ENCODE results near the gene KCNG2.

Gene KCNG2

DNA sequence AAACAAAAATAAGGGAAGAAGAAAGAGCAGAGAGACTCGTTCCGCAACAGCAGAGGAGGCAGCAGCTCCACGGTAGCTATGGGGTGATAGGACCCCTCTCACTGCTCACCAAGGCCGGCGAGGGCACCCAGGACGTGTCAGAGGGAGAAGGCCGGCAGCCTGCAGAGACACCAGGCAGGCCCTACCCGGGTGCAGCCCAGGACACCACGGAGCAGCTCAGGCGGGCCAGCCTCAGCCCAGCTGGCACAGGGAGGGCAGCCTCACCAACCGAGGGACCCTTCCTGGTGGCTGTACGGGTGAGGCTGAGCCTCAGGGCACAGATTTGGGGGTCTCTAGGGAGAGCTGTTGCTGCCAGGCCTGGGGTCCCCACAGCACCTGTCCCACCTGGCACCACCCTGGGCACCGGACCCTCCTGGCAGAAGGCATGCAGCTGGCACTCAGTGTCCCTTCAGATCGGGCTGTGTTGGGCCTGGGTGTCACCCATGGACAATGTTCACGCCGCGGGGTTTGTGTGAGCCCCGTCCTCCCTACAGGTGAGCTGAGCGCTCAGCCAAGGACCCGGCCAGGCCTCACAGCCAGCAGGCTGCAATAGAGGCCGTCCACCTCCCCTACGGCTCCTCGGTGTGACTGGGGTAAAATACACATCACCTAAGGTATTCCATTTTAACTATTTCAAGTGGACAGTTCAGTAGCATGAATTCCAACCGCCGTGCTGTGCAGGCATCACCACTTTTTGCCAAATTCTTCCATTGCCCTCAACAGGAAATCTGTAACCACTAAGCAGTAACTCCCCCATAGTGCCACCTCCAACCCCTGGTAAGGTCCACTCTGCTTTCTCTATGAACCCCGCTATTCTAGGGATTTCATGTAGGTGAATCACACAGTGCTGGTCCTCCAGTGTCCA is 21.6 kb downstream of the KCNG2 start:
- no peaks in the 10 kb centered on the region for H3K27me3 ChIP-seq (ENCODE audit: insufficient read depth, low read length, poor library complexity)
- no peak overlapping the region for H3K27ac ChIP-seq (ENCODE audit: low read depth, low read length)
- no peak overlapping the region for H3K18ac ChIP-seq (ENCODE audit: low read length)
- H3K36me3 ChIP-seq (ENCODE audit: control insufficient read depth, insufficient read depth, low read length): no peaks in the 10 kb centered on the region
- no peak overlapping the region for H2BK5ac ChIP-seq (ENCODE audit: low read length)
- H4K5ac ChIP-seq (ENCODE audit: low read length): no peak overlapping the region
- H3K23ac ChIP-seq (ENCODE audit: low read length): no peak overlapping the region
- no peaks in the 10 kb centered on the region for H3K4me1 ChIP-seq (ENCODE audit: control insufficient read depth, low read depth, low read length)
- H3K9ac ChIP-seq (ENCODE audit: low read length): no peak overlapping the region
- WGBS (ENCODE audit: extremely low coverage, insufficient coverage, low lambda C conversion rate): no CpG with 5 or more reads among the region's 26 CpGs
- H3K79me2 ChIP-seq (ENCODE audit: control insufficient read depth, insufficient read depth, low read length): no peaks in the 10 kb centered on the region
- no peak overlapping the region for H2BK15ac ChIP-seq (replicated peaks; ENCODE audit: low read depth)
- H2BK120ac ChIP-seq (ENCODE audit: low read depth, low read length): no peak overlapping the region
- H2AK5ac ChIP-seq (ENCODE audit: low read length): no peak overlapping the region
- H4K8ac ChIP-seq (ENCODE audit: low read depth, low read length): no peak overlapping the region
- no peak overlapping the region for H3K56ac ChIP-seq (ENCODE audit: low read length)
- H3K4me3 ChIP-seq (ENCODE audit: low read length): no peak overlapping the region
- no peak overlapping the region for H3K4me2 ChIP-seq (ENCODE audit: low read length)
- DNase-seq: no peak
- H3K79me1 ChIP-seq (ENCODE audit: low read length): no peaks in the 10 kb centered on the region
- no peak overlapping the region for H3K4ac ChIP-seq (ENCODE audit: low read depth, low read length)

DNA sequence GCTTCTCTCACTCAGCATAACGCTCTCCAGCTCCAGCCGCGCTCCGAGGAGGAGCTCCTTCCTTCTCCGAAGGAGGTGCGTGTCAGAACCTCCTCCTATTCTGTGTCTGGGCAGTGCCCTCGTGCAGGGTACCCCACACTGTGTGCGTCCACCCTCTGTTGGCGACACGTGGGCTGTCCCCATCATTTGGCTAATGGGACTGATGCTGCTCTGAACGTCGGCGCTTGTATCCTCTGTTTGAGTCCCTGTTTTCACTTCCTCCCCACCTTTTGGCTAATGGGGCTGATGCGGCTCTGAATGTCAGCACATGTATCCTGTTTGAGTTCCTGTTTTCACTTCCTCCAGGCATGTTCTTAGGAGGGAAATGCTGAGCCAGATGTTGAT is 22.2 kb downstream of the KCNG2 start:
- no peak for DNase-seq
- Histone ChIP-seq H3K56ac (ENCODE audit: low read length) (no peak overlapping the region), H4K5ac (ENCODE audit: low read length) (no peak overlapping the region), H3K4me3 (ENCODE audit: low read length) (no peak overlapping the region), H3K79me2 (ENCODE audit: control insufficient read depth, insufficient read depth, low read length) (no peaks in the 10 kb centered on the region), H4K8ac (ENCODE audit: low read depth, low read length) (no peak overlapping the region), H3K18ac (ENCODE audit: low read length) (no peak overlapping the region), H3K9ac (ENCODE audit: low read length) (no peak overlapping the region), H3K27ac (ENCODE audit: low read depth, low read length) (no peak overlapping the region), H3K79me1 (ENCODE audit: low read length) (no peaks in the 10 kb centered on the region), H2BK120ac (ENCODE audit: low read depth, low read length) (no peak overlapping the region), H3K27me3 (ENCODE audit: insufficient read depth, low read length, poor library complexity) (no peaks in the 10 kb centered on the region), H2AK5ac (ENCODE audit: low read length) (no peak overlapping the region), H3K36me3 (ENCODE audit: control insufficient read depth, insufficient read depth, low read length) (no peaks in the 10 kb centered on the region), H3K4me2 (ENCODE audit: low read length) (no peak overlapping the region), H3K23ac (ENCODE audit: low read length) (no peak overlapping the region), H2BK15ac (replicated peaks; ENCODE audit: low read depth) (no peak overlapping the region), H2BK5ac (ENCODE audit: low read length) (no peak overlapping the region), H3K4me1 (ENCODE audit: control insufficient read depth, low read depth, low read length) (no peaks in the 10 kb centered on the region), H3K4ac (ENCODE audit: low read depth, low read length) (no peak overlapping the region)
- no CpG with 5 or more reads among the region's 14 CpGs for WGBS (ENCODE audit: extremely low coverage, insufficient coverage, low lambda C conversion rate)

DNA sequence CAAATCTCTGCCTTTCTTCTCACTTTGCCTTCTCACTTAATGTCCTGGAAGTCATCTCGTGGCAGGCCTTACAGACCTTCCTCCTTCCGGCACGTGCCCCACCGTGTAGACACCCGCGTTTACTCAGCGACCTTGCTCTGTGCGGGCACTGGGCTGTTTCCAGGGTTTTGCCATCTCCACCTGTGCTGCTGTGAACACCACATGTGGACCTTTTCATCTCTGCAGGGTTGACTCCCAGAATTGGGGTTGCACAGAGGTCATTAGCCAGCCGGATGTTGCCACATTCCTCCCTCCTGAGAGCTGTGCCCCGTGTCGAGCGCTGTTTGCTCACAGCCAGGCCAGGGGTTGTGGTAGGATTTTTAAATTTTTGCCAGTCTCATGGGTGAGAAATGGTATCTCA is 25.4 kb downstream of the KCNG2 start:
- Histone ChIP-seq H3K18ac (ENCODE audit: low read length) (no peak overlapping the region), H2BK120ac (ENCODE audit: low read depth, low read length) (no peak overlapping the region), H3K4me2 (ENCODE audit: low read length) (no peak overlapping the region), H3K36me3 (ENCODE audit: control insufficient read depth, insufficient read depth, low read length) (no peaks in the 10 kb centered on the region), H3K23ac (ENCODE audit: low read length) (no peak overlapping the region), H3K4me3 (ENCODE audit: low read length) (no peak overlapping the region), H2BK15ac (replicated peaks; ENCODE audit: low read depth) (no peak overlapping the region), H3K79me1 (ENCODE audit: low read length) (no peaks in the 10 kb centered on the region), H4K5ac (ENCODE audit: low read length) (no peak overlapping the region), H3K9ac (ENCODE audit: low read length) (no peak overlapping the region), H3K27me3 (ENCODE audit: insufficient read depth, low read length, poor library complexity) (no peaks in the 10 kb centered on the region), H2AK5ac (ENCODE audit: low read length) (no peak overlapping the region), H3K56ac (ENCODE audit: low read length) (no peak overlapping the region), H3K27ac (ENCODE audit: low read depth, low read length) (no peak overlapping the region), H3K4me1 (ENCODE audit: control insufficient read depth, low read depth, low read length) (no peaks in the 10 kb centered on the region), H4K8ac (ENCODE audit: low read depth, low read length) (no peak overlapping the region), H3K79me2 (ENCODE audit: control insufficient read depth, insufficient read depth, low read length) (no peaks in the 10 kb centered on the region), H2BK5ac (ENCODE audit: low read length) (no peak overlapping the region), H3K4ac (ENCODE audit: low read depth, low read length) (no peak overlapping the region)
- DNase-seq: no peak
- no CpG with 5 or more reads among the region's 12 CpGs for WGBS (ENCODE audit: extremely low coverage, insufficient coverage, low lambda C conversion rate)

DNA sequence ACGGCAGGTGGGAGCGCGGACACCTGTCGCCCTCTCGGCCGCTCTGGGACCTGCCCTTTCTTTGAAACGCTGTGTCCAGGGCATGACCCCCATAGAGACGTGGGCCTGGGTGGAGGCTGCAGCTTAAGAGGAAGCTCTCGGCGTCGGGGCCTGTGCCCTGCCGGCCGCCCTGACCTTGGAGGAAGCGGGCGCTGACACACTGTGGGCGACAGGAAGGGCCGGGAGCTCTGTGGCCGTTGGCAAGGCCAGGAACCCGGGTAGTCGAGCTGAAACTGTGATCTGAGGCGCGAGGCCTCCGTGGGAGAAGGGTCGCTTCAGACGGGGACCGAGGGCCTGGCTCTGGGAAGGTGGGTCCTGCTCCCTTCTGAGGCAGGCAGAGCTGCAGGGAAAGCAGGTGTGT is 28.2 kb downstream of the KCNG2 start:
- no peak overlapping the region for H3K9ac ChIP-seq (ENCODE audit: low read length)
- no peaks in the 10 kb centered on the region for H3K79me1 ChIP-seq (ENCODE audit: low read length)
- no peak for DNase-seq
- no peak overlapping the region for H4K8ac ChIP-seq (ENCODE audit: low read depth, low read length)
- no peak overlapping the region for H3K4ac ChIP-seq (ENCODE audit: low read depth, low read length)
- no peak overlapping the region for H4K5ac ChIP-seq (ENCODE audit: low read length)
- no CpG with 5 or more reads among the region's 26 CpGs for WGBS (ENCODE audit: extremely low coverage, insufficient coverage, low lambda C conversion rate)
- no peak overlapping the region for H2BK5ac ChIP-seq (ENCODE audit: low read length)
- no peak overlapping the region for H2BK120ac ChIP-seq (ENCODE audit: low read depth, low read length)
- H2AK5ac ChIP-seq (ENCODE audit: low read length): no peak overlapping the region
- H3K56ac ChIP-seq (ENCODE audit: low read length): no peak overlapping the region
- H3K4me3 ChIP-seq (ENCODE audit: low read length): no peak overlapping the region
- H3K36me3 ChIP-seq (ENCODE audit: control insufficient read depth, insufficient read depth, low read length): no peaks in the 10 kb centered on the region
- no peak overlapping the region for H3K27ac ChIP-seq (ENCODE audit: low read depth, low read length)
- no peaks in the 10 kb centered on the region for H3K4me1 ChIP-seq (ENCODE audit: control insufficient read depth, low read depth, low read length)
- H3K27me3 ChIP-seq (ENCODE audit: insufficient read depth, low read length, poor library complexity): no peaks in the 10 kb centered on the region
- no peak overlapping the region for H3K23ac ChIP-seq (ENCODE audit: low read length)
- no peak overlapping the region for H2BK15ac ChIP-seq (replicated peaks; ENCODE audit: low read depth)
- no peak overlapping the region for H3K18ac ChIP-seq (ENCODE audit: low read length)
- H3K79me2 ChIP-seq (ENCODE audit: control insufficient read depth, insufficient read depth, low read length): no peaks in the 10 kb centered on the region
- no peak overlapping the region for H3K4me2 ChIP-seq (ENCODE audit: low read length)

DNA sequence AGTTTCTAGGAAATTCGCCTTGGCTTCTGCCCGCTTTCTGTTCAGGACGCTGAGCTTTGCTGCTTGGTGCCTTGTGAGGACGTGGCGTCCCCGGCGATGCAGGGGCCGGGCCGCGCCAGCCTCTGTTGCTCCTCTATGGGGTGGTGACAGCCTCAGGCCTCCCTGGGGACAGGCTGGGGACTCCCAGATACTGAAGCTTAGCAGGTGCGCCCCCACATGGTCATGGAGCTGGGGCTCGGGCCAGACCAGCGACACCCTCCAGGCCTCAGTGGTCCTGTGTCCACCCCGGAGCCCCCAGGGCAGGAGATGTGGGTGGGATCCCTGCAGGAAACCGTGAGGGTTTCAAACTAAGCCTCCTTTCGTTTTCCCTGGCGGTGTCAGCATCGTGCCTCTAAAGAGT is 29.2 kb downstream of the KCNG2 start:
- H3K18ac ChIP-seq (ENCODE audit: low read length): no peak overlapping the region
- H2BK120ac ChIP-seq (ENCODE audit: low read depth, low read length): no peak overlapping the region
- H3K4me3 ChIP-seq (ENCODE audit: low read length): no peak overlapping the region
- H2BK5ac ChIP-seq (ENCODE audit: low read length): no peak overlapping the region
- H3K23ac ChIP-seq (ENCODE audit: low read length): no peak overlapping the region
- no CpG with 5 or more reads among the region's 18 CpGs for WGBS (ENCODE audit: extremely low coverage, insufficient coverage, low lambda C conversion rate)
- DNase-seq: no peak
- H3K79me1 ChIP-seq (ENCODE audit: low read length): no peaks in the 10 kb centered on the region
- H3K4me1 ChIP-seq (ENCODE audit: control insufficient read depth, low read depth, low read length): no peaks in the 10 kb centered on the region
- no peak overlapping the region for H4K5ac ChIP-seq (ENCODE audit: low read length)
- H3K36me3 ChIP-seq (ENCODE audit: control insufficient read depth, insufficient read depth, low read length): no peaks in the 10 kb centered on the region
- H3K56ac ChIP-seq (ENCODE audit: low read length): no peak overlapping the region
- H3K79me2 ChIP-seq (ENCODE audit: control insufficient read depth, insufficient read depth, low read length): no peaks in the 10 kb centered on the region
- H2BK15ac ChIP-seq (replicated peaks; ENCODE audit: low read depth): no peak overlapping the region
- no peak overlapping the region for H3K27ac ChIP-seq (ENCODE audit: low read depth, low read length)
- H3K9ac ChIP-seq (ENCODE audit: low read length): no peak overlapping the region
- no peak overlapping the region for H4K8ac ChIP-seq (ENCODE audit: low read depth, low read length)
- no peaks in the 10 kb centered on the region for H3K27me3 ChIP-seq (ENCODE audit: insufficient read depth, low read length, poor library complexity)
- H3K4me2 ChIP-seq (ENCODE audit: low read length): no peak overlapping the region
- H2AK5ac ChIP-seq (ENCODE audit: low read length): no peak overlapping the region
- no peak overlapping the region for H3K4ac ChIP-seq (ENCODE audit: low read depth, low read length)

DNA sequence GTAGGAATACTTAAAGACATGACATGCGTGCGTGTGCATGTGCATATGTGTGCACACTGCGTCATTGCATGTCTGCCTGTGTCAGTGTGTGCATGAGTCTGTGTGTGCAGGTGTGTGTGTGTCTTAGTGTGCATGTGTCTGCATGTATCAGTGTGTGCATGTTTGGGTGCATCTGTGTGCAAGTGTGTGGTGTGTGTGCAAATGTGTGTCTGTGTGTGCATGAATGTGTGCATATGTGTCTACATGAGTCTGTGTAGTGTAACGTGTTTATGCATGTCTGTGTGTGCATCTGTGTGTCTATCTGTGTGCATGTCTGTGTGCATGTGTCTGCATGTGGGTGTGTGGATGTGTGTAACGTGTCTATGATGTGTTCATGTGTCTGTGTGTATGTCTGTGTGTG is 30.5 kb downstream of the KCNG2 start:
- no peak overlapping the region for H2BK5ac ChIP-seq (ENCODE audit: low read length)
- H4K8ac ChIP-seq (ENCODE audit: low read depth, low read length): no peak overlapping the region
- H2BK120ac ChIP-seq (ENCODE audit: low read depth, low read length): no peak overlapping the region
- no peak overlapping the region for H3K4ac ChIP-seq (ENCODE audit: low read depth, low read length)
- H2BK15ac ChIP-seq (replicated peaks; ENCODE audit: low read depth): no peak overlapping the region
- H3K23ac ChIP-seq (ENCODE audit: low read length): no peak overlapping the region
- no peaks in the 10 kb centered on the region for H3K4me1 ChIP-seq (ENCODE audit: control insufficient read depth, low read depth, low read length)
- no peak for DNase-seq
- no peaks in the 10 kb centered on the region for H3K27me3 ChIP-seq (ENCODE audit: insufficient read depth, low read length, poor library complexity)
- no CpG with 5 or more reads among the region's 5 CpGs for WGBS (ENCODE audit: extremely low coverage, insufficient coverage, low lambda C conversion rate)
- H3K18ac ChIP-seq (ENCODE audit: low read length): no peak overlapping the region
- H3K79me1 ChIP-seq (ENCODE audit: low read length): no peaks in the 10 kb centered on the region
- H4K5ac ChIP-seq (ENCODE audit: low read length): no peak overlapping the region
- H3K4me3 ChIP-seq (ENCODE audit: low read length): no peak overlapping the region
- H3K79me2 ChIP-seq (ENCODE audit: control insufficient read depth, insufficient read depth, low read length): no peaks in the 10 kb centered on the region
- no peak overlapping the region for H3K4me2 ChIP-seq (ENCODE audit: low read length)
- no peak overlapping the region for H2AK5ac ChIP-seq (ENCODE audit: low read length)
- no peak overlapping the region for H3K27ac ChIP-seq (ENCODE audit: low read depth, low read length)
- no peak overlapping the region for H3K56ac ChIP-seq (ENCODE audit: low read length)
- no peak overlapping the region for H3K9ac ChIP-seq (ENCODE audit: low read length)
- H3K36me3 ChIP-seq (ENCODE audit: control insufficient read depth, insufficient read depth, low read length): no peaks in the 10 kb centered on the region

Data from mesendoderm (in vitro differentiated cells).